HFFc6 (cell line): ENCODE results near the gene SLC25A44. TPM values are rescaled to one million over a fixed set of nuclear protein-coding genes. Genes with fewer than 3 reads are reported as not detected.

Source experiments
- DNase-seq: peaks from one replicate; pipeline ENCODE4 v3.0.0-alpha.2; 2018
- H3K27ac Mint-ChIP-seq: 2 replicates; pipeline ENCODE4 v1.8.0; 2020; ENCODE audit warnings: mild to moderate bottlenecking, mixed read lengths
- H3K27me3 Mint-ChIP-seq: 2 replicates; pipeline ENCODE4 v1.8.0; 2021; ENCODE audit warnings: mild to moderate bottlenecking, moderate library complexity, mixed read lengths; ENCODE audit not compliant: insufficient read depth
- H3K36me3 Mint-ChIP-seq: 2 replicates; pipeline ENCODE4 v1.8.0; 2021; ENCODE audit warnings: low read depth, mixed read lengths
- H3K4me1 Mint-ChIP-seq: 2 replicates; pipeline ENCODE4 v1.8.0; 2020; ENCODE audit warnings: low read depth, mixed read lengths
- H3K4me3 Mint-ChIP-seq: 2 replicates; pipeline ENCODE4 v1.8.0; 2020; ENCODE audit warnings: mild to moderate bottlenecking, moderate library complexity, mixed read lengths
- H3K9me3 Mint-ChIP-seq: 2 replicates; pipeline ENCODE4 v1.8.0; 2020; ENCODE audit warnings: mild to moderate bottlenecking, mixed read lengths
- total RNA-seq, 6 experiments: library from RNA; stranded (reverse); fragmentation: NEBNext Ultra II Directional; extraction: Animal tissue kit (Norgen Biotek cat#: 25700); gene quantifications; 2 replicates in 1 of 6; 3 replicates in 5 of 6; pipeline ENCODE4 v1.2.3, GENCODE V29; 2021
- TF ChIP-seq, protein P1 (sequence below): fragments of 200-600 bp; sonication (generic); IDR thresholded peaks from 2 replicates; pipeline ENCODE4 v1.5.0; 2021; ENCODE audit warnings: antibody characterized with exemption, mild to moderate bottlenecking

Gene SLC25A44
- total RNA-seq, 6 experiments from 2014 or later: 19.6 to 25.2 (median 23.4) TPM

DNA sequence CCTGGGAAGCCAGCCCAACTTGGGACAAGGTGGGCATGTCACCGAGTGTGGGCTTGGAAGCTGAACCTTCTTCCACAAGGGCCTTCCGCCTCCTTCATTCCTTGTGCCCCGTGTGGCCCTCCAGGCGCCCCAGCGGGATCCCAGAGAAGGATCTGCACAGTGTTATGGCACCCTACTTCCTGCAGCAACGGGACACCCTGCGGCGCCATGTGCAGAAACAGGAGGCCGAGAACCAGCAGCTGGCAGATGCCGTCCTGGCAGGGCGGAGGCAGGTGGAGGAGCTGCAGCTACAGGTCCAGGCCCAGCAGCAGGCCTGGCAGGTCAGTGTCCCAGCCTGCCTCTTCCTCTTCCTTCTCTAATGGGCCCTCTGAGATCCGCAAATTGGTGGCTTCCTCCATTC lies 42.3 kb downstream of the SLC25A44 start:
- Mint-ChIP-seq H3K27ac (no peak overlapping the region), H3K36me3 (peaks cover 8% of the 10 kb centered on the region; the same call in 1 of the 2 replicates), H3K4me3 (no peak overlapping the region), H3K9me3 (no peaks in the 10 kb centered on the region), H3K4me1 (peaks cover 27% of the 10 kb centered on the region), H3K27me3 (peaks cover 3% of the 10 kb centered on the region)
- no peak for DNase-seq
- TF ChIP-seq, protein P1, sequence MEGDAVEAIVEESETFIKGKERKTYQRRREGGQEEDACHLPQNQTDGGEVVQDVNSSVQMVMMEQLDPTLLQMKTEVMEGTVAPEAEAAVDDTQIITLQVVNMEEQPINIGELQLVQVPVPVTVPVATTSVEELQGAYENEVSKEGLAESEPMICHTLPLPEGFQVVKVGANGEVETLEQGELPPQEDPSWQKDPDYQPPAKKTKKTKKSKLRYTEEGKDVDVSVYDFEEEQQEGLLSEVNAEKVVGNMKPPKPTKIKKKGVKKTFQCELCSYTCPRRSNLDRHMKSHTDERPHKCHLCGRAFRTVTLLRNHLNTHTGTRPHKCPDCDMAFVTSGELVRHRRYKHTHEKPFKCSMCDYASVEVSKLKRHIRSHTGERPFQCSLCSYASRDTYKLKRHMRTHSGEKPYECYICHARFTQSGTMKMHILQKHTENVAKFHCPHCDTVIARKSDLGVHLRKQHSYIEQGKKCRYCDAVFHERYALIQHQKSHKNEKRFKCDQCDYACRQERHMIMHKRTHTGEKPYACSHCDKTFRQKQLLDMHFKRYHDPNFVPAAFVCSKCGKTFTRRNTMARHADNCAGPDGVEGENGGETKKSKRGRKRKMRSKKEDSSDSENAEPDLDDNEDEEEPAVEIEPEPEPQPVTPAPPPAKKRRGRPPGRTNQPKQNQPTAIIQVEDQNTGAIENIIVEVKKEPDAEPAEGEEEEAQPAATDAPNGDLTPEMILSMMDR: no peak

DNA sequence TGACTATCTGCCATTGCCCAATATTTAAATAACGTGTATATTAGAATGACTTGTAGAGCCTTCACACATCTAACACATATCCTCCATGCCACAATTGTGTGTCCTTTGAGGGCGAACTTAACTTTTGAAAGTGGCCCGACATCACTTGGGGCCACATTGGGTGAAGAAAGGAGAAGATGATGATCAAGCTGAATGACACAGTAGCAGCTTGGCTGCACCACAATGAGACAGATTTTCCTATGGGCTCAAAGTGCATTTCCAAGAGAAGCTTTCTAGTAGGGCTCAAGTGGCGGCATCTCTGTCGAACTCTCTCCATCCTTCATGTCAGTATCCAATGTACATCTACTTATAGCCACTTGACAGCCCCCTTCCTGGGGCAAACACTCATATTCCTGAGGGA lies 44.3 kb downstream of the SLC25A44 start:
- no peaks in the 10 kb centered on the region for H3K9me3 Mint-ChIP-seq
- H3K36me3 Mint-ChIP-seq: peaks cover 8% of the 10 kb centered on the region; the same call in 1 of the 2 replicates
- H3K4me3 Mint-ChIP-seq: no peak overlapping the region
- no peak for DNase-seq
- H3K27me3 Mint-ChIP-seq: peaks cover 6% of the 10 kb centered on the region
- no peak overlapping the region for H3K27ac Mint-ChIP-seq
- TF ChIP-seq, protein P1: no peak
- peaks cover 10% of the 10 kb centered on the region for H3K4me1 Mint-ChIP-seq

DNA sequence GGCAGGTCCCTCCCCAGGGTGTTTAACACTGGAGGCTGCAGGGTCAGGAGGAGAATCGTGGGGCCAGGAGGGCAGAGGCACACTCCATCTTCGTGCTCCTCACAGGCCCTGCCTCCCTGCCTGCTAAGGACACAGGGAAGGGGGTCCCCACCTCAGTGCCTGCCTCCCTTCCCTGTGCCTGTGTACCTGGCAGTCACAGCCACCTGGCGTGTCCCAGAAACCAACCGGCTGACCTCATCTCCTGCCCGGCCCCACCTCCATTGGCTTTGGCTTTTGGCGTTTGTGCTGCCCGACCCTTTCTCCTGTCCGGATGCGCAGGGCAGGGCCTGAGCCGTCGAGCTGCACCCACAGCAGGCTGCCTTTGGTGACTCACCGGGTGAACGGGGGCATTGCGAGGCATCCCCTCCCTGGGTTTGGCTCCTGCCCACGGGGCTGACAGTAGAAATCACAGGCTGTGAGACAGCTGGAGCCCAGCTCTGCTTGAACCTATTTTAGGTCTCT lies 47.5 kb downstream of the SLC25A44 start:
- H3K9me3 Mint-ChIP-seq: no peaks in the 10 kb centered on the region
- peaks cover 13% of the 10 kb centered on the region for H3K27me3 Mint-ChIP-seq
- H3K4me1 Mint-ChIP-seq: no peaks in the 10 kb centered on the region
- no peak for DNase-seq
- no peak overlapping the region for H3K27ac Mint-ChIP-seq
- TF ChIP-seq, protein P1: no peak
- H3K36me3 Mint-ChIP-seq: peaks cover 8% of the 10 kb centered on the region; the same call in 1 of the 2 replicates
- no peak overlapping the region for H3K4me3 Mint-ChIP-seq

DNA sequence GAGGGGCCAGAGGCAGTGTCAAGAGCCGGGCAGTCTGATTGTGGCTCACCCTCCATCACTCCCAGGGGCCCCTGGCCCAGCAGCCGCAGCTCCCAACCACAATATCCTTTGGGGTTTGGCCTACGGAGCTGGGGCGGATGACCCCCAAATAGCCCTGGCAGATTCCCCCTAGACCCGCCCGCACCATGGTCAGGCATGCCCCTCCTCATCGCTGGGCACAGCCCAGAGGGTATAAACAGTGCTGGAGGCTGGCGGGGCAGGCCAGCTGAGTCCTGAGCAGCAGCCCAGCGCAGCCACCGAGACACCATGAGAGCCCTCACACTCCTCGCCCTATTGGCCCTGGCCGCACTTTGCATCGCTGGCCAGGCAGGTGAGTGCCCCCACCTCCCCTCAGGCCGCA lies 48.0 kb downstream of the SLC25A44 start, which contains the start of gene BGLAP:
BGLAP (plus strand) TSS at position 259 of the 400 bp plus-strand sequence; CDS start at position 307, 48 bp downstream.
- Mint-ChIP-seq H3K9me3 (no peaks in the 10 kb centered on the region), H3K36me3 (peaks cover 5% of the 10 kb centered on the region; the same call in 1 of the 2 replicates), H3K4me3 (no peak within 1 kb of the TSS), H3K4me1 (no peaks in the 10 kb centered on the region), H3K27ac (no peak within 1 kb of the TSS), H3K27me3 (peaks cover 13% of the 10 kb centered on the region)
- DNase-seq: no peak
- TF ChIP-seq, protein P1: no peak

DNA sequence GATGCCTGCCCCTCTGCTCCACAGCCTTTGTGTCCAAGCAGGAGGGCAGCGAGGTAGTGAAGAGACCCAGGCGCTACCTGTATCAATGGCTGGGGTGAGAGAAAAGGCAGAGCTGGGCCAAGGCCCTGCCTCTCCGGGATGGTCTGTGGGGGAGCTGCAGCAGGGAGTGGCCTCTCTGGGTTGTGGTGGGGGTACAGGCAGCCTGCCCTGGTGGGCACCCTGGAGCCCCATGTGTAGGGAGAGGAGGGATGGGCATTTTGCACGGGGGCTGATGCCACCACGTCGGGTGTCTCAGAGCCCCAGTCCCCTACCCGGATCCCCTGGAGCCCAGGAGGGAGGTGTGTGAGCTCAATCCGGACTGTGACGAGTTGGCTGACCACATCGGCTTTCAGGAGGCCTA lies 48.8 kb downstream of the SLC25A44 start:
- no peak for DNase-seq
- peaks cover 5% of the 10 kb centered on the region; the same call in 1 of the 2 replicates for H3K36me3 Mint-ChIP-seq
- TF ChIP-seq, protein P1: no peak

More for the DNA sequence above, 48.8 kb downstream of the SLC25A44 start:
- no peaks in the 10 kb centered on the region for H3K9me3 Mint-ChIP-seq
- H3K27ac Mint-ChIP-seq: no peak overlapping the region
- no peak overlapping the region for H3K4me3 Mint-ChIP-seq
- no peaks in the 10 kb centered on the region for H3K4me1 Mint-ChIP-seq
- peaks cover 13% of the 10 kb centered on the region for H3K27me3 Mint-ChIP-seq
